HG02970 (cell line): ENCODE results near the gene LARGE2.

Source experiments
- ATAC-seq: cut with Tn5 transposase; IDR thresholded peaks from one replicate; pipeline ENCODE4 v1.9.1; 2021; ENCODE audit warnings: mild to moderate bottlenecking, moderate library complexity, moderate number of reproducible peaks; ENCODE audit not compliant: unreplicated experiment, low FRiP score

Gene LARGE2

GRCh38 chr11:45927684-45928413 lies 5.4 kb downstream of the LARGE2 start:
- no peak for ATAC-seq

DNA sequence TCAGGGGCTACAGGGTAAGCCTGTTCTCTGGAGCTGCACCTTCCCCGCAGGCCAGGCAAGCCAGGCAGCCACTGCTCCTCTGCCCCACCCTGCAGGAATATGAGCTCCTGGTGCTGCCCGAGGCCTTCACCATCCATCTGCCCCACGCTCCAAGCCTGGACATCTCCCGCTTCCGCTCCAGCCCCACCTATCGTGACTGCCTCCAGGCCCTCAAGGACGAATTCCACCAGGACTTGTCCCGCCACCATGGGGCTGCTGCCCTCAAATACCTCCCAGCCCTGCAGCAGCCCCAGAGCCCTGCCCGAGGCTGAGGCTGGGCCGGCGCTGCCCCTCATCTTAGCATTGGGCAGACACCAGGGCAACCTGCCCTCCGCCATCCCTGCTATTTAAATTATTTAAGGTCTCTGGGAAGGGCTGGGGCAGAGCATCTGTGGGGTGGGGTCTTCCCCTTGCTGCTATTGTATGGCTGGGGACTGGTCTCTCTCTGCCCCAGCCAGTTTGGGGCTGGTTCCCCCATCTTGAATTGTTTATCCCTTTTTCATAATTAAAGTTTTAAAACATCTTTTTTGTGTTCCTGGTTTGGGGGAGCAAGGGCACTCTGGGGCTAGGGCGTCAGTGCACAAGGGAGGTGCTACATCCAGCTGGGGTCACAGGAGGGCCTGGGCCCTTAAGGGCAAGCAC lies 6.2 kb downstream of the LARGE2 start:
- no peak for ATAC-seq

DNA sequence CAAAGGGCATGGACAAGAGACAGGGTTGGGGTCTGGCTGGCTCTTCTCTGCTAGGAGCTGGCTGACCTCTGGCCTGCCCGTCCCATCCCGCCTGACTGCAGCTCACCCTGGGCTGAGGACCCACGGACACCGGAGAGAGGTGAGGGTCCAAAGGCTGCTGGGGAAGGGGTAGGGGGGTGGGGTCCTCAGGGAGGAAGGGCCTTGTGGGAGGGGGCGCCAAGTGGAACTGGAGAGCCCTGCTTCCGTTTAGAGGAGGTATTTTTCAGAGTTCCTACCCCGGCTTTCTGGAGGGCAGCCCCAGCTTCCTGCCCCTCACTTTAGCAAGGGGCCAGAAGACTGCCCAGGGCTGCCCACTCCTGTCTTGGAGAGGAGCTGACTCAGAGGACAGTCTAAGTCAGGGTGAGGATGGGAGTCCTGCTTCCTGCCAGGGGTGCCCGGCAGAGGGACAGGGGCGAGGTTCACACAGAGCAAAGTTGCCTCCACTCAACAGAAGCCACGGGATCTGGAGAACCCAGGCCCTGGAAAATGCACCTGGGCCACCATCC lies 7.1 kb downstream of the LARGE2 start:
- no peak for ATAC-seq

DNA sequence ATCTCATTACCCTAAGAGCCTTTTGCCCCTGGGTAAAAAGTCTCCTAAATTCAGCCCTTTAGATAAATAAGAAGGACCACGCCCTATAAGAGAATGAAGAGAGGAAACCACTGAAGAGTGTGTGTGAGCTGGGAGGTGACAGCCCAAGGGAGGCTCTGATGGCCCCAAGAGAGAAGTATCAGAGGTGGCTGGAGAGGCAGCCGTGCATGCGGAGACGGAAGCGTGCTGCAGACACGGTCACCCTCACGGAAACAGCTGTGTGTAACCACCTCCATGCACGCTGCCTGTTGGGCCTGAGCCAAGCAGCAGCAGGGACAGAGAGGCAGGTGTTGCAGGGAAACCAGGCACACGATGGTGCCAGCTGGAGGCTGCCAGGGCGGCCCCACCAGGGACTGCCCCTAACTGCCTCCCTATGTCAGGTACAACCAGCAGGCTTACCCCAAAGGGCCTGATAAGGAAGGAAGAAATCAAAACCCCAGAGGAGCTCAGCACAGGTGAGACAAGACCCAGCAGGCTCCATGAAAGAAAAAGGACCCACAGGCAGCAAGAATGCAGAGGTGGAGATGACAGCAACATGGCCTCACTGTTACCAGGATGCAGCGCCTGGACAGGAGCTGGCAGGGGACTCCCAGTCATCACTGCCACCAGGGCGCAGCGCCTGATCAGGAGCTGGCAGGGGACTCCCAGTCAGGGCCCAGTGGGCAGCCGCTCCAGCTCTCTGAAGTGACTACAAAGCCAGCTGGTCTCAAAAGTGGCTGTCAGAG lies 7.8 kb downstream of the LARGE2 start:
- peak; percentile 68 for ATAC-seq

DNA sequence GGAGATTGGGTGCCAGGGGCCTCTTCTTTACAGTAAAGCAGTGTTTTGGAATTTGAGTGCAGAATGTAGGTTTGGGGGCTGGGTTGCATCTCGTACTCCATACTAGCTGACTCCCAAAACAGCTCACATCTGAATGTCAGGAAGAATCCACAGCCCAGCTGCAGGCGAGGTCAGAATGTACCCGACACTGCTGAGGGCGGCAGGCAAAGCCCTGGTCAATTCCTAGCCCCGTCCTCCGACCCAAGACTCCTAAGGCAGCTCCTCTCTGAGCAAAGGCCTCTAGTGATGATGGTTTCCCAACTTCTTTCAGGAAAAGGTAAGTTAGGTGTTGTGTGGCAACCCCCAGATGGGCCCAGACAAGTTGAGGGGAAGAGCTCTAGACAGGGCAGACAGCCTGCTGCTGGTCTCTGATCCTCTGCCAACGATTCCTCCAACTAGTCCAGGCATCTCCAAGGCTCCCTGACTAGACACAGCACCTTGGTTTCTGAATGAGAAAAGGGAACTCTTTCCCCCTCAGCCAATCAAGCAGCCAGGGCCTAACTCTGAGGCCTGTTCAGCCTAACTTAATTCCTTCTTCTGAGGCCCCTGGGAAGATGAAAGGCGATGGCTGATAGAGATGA lies 8.6 kb downstream of the LARGE2 start:
- no peak for ATAC-seq

DNA sequence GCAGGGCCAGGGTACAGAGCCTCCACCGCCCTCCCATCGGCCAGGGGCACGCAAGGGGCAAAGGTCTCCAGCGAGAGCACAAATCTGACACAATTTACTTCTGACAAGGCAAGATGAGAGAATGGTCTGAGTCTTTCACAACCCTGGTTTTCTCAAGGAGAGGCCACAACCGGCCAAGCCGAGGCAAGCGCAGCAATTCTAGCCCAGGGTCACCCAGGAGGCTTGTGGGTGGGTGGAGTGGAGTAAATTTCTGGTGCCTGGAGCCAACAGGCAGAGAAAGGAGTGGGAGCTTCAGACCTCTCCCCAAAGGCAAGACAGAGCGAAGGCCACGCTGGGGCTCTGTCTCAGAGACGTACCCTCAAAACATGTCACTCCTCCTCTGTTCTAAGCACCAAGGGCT lies 9.3 kb downstream of the LARGE2 start:
- no peak for ATAC-seq

GRCh38 chr11:45932217-45932616 lies 9.8 kb downstream of the LARGE2 start:
- ATAC-seq, result no peak

- ATAC-seq, result no peak
Measured at GRCh38 chr11:45933131-45933831, 10.8 kb downstream of the LARGE2 start.

- no peak for ATAC-seq
Measured at GRCh38 chr11:45933846-45934579, 11.6 kb downstream of the LARGE2 start.

DNA sequence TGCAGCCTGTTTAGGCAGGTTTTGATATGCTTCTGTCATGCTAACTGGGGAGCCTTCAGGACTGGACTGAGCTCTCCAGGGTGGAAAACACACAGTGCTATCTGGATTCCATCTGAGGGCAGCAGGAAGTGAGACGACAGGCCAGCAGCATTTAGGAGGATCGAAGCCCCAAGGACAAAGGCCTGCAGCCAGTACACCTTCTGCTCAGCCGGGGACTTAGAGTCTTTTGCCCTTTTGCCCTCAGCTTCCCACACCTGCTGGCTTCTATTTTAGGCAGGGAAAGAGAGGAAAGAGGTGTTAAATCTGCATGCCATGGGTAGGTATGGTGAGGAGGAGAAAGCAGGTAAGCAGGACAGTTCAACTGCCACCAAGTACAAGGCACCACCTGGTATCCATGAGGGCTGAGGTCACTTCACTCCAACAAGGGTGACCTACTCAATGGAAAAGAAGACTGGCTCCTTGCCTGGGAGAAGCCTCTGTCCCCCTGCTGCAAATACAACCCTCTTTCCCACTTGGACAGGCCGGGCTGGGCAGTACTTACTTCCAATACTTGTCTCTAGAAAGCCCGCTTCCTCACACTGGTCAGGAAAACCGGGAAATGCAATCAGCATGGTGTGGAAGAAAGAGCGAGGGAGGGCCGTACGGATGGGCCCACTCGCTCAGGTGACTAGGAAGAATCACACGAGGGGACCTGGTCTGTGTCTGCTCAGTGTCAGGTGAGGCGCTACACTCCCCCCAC lies 12.3 kb downstream of the LARGE2 start:
- no peak for ATAC-seq

- ATAC-seq, result no peak
Measured at GRCh38 chr11:45935349-45936064, 13.1 kb downstream of the LARGE2 start.

DNA sequence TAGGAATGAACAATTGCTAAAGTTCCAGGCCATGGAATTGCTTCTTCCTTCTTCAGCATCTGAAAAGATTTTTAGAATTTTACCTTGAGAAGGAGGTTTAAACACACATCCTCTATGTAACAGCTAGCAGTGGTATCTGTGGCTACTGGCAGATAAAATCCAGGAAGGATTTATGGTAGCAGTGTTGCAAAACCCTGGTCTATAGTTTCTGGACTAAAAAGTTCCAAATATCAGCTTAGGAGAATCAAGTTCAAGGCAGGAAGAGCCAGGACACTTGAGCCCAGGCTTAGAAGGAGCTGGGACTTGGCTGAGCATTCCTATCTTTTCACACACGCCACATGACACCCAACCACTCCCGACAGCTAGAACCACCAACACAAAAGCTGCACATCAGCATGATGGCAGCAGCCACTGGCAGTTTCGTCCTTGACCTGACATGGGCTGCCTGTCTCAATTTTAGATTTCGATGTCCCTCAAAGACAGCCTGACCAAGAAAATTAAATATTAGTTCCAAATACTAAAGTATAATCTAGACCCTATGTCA lies 14.1 kb downstream of the LARGE2 start:
- no peak for ATAC-seq

- ATAC-seq, result no peak
Measured at GRCh38 chr11:45937916-45938315, 15.5 kb downstream of the LARGE2 start.

- no peak for ATAC-seq
Measured at GRCh38 chr11:45939836-45940235, 17.4 kb downstream of the LARGE2 start.

- ATAC-seq, result no peak
Measured at GRCh38 chr11:45941285-45941684, 18.8 kb downstream of the LARGE2 start.

DNA sequence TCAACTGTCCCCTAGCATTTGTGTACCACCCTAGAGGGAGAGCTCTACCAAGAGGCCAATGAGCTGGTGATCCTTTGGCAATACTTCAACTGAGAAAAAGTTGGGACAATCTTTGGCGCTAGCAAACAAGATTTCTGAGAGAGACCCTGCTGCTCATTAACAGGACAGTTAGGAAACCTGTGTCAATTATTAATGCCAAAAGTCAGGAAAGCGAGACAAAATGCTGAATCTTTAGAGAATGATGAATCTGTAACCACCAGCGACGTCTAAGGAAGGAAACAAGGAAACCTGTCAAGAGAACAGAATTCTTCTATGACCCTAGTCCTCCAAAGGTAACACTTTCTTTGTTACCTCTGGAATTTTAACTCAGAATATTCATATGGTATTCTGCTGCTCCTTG lies 19.9 kb downstream of the LARGE2 start:
- ATAC-seq, result no peak

DNA sequence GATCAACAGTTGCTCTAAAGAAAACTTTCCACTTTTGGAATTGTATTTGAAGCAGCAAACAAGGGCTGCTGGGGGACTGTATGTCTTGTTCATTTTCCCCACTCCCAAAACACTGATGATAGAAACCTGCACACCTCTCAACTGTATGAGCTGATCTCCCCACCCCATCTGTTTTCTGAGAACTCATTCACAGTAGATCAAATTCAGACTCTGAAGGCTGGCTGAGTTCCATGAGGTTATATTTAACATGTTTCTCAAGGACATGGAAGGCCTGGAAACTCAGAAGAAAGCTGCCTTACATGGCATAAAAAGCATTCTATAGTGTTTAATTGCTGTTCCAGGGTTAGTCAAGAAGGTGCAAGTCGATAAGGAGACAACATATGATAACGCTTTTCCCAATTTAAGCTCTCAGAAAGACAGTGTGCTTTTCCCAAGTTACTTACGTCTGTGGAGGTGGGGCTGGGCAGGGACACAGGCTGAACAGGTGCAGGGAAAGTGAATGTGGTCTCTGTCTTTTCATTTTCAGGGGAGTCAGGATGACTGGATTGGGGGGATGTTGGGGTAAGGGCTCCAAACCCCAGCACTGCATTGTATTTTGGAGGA lies 23.0 kb downstream of the LARGE2 start:
- no peak for ATAC-seq
